IPS-NIHi7 (cell line): Measurements from ENCODE around the gene ZRSR2.
"Not testable (repeated sequence)": the region's sequence is repeated elsewhere in the genome, so short reads cannot be mapped to it uniquely, and the experiment has no call there.

Experiments
- DNase-seq: peaks from one replicate; pipeline ENCODE4 v3.0.0; 2012; ENCODE audit warnings: mixed read lengths; ENCODE audit errors: extremely low spot score

The ZRSR2 gene

DNA sequence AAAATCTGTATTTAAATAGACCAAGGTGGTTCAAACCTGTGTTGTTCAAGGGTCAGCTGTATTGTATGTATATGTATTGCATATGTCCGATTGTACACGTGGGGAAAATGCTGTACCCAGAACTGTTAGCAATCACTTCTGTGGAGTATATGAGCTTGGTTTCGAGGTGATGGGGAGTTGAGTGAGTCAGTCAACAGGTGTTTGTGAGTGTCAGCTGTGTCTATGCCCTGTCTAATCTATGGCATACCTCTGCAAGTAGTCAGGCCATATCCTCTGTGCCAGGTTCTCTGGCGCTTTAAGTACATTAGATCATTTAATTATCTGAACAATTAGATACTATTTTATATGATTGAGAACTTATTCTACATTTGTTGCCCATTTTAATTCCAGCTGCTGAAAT lies 7.4 kb downstream of the ZRSR2 start:
- no peak for DNase-seq

DNA sequence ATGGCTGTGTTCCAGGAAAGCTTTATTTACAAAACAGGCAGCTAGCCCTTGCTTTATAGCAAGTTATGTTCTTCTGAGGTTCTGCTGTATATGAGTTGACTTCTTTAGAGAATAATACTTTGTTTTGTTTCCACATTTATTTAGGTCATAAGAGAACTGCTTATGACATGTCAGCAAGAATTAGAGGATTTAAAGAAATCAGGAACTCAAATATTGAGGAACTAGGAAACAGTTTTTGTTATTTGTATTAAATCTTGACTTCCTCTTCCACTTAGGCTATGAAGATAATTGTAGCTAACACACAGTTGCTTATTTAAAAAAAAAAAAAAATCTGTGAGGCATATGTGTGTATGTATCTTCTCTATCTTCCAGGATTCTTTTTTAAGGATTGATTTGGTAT lies 14.3 kb downstream of the ZRSR2 start:
- no peak for DNase-seq

DNA sequence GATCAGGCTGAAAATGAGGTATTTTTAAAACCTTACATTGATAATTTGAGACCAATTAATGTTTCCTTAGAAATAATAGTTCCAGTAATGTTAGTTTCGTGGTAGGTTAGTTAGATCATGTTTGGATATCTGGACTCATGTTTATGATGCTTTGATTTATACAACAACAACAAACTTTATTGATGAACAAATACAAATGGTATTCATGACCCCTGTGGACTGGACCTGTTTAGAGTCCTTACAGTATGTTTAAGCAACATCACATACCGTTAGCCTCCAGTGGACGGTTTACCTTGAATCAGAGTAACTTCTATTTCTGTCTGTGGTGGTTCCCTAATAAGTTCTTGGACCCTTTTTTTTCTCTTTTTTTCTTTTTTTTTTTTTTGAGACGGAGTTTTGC lies 18.0 kb downstream of the ZRSR2 start:
- no peak for DNase-seq

DNA sequence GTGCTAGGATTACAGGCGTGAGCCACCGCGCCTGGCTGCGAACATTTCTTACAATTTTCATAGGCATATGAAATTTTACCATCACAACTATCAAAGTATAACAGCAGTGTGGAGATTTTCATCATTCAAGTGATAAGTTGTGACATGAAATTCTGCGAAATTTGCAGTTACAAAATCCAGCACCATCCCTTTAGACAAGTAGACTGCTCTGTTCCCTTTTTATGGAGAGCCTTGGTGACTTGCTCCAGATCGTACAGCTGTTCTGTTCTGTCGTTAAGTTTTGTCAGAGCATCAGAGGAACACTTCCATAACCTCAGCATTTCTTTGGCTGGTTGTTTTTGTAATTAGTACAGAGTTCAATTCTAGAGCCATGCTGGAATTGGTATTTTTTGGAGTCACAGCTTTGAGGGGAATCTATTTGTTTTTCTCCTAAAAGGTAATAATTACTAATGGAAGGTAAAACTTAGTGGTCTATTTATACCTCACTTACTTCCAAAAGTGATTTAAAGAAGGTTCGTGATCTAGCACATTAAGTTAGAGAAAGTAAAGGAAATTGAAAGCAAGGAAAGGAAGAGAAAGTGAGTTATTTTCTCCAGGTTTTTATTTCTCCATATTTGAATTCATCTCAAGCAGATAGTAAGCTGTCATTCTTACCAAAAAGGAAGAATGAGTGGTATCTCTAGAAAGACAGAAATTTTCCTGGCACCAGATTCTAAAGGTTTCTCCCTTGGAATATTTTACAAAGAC lies 22.1 kb downstream of the ZRSR2 start:
- no peak for DNase-seq

DNA sequence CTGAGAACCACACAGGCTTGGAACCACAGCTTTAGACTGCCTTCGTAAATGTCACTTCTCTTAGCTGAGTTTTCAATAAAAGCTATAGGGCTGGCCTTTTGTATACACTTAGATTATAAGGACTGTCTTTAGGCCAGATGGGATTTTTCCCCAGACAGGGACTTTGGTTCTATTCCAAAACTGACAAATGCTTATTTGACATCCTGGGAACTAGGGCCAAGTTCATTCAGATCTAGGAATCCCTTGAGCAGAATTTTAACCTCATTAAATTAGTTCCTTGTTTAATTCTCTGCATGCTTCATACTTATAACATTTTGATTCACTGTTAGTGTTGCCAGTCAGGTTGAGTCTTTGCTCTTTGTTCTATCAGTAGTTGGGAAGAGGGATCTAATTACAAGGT lies 23.1 kb downstream of the ZRSR2 start:
- no peak for DNase-seq

DNA sequence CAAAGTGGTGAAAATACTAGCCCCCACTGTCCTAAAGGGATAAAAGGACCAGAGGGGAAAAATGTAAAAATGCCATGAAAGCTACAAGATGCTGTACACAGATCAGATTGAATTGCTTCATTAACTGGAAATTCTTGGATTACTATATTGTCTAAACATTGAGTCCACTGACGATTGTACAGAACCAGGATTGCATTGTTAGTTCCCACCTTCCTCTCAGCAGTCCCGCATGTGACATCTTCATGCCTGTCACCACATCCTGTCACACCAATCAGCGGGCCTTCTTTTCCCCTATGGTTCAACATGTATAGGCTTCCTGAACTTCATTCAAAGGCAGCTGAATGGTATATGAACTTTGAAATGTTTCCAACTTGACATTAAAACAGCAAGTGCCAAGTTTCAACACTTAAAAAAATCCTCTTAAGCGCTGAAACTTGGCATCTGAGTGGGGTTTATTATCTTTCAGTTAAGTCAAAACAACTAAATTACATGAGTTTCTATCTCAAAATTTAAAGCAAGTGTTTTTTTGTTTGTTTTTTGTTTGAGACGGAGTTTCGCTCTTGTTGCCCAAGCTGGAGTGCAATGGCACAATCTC lies 24.6 kb downstream of the ZRSR2 start:
- DNase-seq: no peak

DNA sequence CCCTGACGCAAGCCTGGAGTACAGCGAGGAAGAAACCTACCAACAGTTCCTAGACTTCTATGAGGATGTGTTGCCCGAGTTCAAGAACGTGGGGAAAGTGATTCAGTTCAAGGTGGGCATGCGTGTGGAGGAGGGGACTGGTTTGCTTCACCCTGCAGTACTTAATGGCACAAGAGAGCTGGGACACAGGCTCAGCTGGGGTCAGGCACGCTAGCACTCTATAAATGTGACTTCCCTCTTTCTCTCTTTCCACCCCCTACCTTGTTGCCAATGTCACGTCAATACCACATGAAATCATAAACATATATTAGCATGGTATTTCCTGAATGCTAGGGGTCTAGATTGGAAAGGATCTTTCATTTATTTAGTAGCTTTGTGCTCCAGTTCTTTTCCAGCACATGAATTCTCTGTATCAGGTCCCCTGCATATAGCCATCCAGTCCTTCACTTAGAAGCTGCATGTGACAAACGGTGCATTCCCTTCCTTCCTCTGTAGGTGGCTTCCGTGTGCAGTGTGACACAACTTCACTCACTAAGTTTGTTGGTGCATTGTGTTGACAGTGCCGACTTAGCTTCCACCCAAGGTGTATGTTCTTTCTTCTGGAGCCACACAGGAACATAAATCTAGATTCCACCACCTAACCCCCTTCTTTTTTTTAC lies 25.6 kb downstream of the ZRSR2 start:
- peak; percentile 75 for DNase-seq

DNA sequence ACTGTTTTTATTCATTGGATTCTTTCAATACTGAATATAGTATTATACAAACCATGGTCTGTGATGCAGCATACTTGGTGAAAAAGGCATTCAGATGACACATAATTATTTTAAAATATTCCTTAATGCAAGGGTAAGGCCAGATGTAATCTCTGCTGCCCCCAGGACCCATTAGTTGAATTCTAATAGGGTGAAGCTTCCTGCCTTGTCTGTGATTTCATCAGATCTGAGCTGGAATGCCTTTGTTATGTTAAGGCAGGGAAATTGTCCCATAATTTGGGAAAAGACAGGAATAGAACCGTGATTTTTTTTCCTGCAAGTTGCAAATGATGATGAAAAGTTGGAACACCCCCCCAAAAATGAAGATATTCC lies 26.1 kb downstream of the ZRSR2 start:
- peak; percentile 35 for DNase-seq

DNA sequence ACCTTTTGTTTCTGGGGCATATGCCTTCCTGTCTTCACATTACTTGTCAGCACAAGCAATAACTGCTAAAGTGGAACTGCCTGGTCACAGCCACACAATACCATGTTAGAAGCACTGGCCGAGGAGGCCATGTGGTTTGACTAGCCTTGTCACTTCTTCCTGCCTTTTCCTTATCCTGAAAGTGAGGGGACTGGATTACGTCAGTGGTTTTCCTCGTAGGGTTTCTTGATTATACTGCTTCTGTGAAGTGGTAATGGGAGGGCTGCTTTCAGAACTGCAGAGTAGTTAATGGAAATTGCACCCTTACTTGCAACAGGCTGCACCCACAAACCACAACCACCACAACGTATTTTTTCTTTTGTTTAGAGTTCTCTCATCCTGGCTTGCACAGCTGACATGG lies 26.6 kb downstream of the ZRSR2 start:
- DNase-seq: peak; percentile 31

DNA sequence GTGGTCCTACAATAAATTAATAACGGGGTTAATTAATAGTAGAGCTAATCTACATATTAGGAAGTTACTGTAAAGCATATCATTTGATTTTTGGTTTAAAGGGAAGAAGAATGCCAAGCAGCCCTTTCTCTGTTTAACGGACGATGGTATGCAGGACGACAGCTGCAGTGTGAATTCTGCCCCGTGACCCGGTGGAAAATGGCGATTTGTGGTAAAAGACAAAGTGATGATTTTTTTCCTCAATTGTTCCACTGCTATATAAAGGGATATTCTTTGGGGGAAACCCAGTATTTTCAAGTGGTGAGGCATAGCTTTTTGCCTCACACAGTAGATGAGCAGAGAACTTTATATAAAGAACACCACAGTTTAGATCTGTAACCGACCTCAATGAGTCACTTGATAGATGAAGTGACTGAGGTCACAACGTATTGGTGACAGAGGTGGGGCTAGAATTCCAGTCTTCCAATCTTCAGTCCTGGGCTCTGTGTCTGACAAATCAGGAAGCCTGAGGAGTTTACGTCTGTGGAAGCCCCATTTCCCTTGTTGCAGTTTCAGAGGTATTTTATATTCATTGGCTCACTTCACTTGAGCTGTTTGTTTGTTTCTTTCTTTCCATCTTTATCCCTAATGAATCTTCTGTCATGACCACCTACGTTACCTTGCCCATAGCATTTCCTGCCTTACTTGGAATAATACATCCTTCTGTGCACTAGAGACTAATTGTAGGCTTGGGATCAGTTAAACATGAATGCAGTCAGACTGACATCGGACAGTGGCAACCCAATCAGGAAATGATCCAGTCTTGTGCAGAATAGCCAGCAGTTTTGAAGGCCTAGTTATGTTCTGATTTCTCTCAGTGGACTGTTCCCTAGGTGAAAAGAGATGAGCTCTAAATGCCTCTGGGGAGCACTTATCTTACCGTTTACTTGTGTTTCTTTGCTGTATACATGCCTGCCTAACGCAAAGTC lies 30.1 kb downstream of the ZRSR2 start:
- no peak for DNase-seq

DNA sequence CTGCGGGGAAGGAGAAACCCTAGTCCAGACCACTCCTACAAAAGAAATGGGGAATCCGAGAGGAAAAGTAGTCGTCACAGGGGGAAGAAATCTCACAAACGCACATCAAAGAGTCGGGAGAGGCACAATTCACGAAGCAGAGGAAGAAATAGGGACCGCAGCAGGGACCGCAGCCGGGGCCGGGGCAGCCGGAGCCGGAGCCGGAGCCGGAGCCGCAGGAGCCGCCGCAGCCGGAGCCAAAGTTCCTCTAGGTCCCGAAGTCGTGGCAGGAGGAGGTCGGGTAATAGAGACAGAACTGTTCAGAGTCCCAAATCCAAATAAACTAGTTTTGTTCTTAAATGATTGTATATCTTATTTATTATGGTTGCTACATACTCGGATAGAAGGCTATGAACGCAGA lies 32.6 kb downstream of the ZRSR2 start:
- no peak for DNase-seq

DNA sequence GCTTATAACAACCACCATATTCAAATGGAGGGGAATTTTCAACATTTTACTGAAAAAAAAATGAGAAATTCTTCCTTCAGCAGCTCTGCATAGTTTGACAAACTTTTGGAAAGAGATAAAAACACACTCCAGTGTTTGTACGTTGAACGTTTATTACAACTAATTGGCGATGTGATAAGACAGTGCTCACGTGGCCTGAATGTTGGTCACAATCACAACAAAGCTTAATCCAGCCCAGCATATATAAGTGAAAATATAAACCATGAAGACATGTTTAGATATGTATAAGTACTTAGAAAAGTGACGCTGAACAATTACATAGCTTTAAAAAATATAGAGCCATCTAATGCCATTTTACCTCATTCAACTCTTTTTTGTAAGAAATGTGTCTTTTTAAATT lies 35.7 kb downstream of the ZRSR2 start:
- DNase-seq: no peak

DNA sequence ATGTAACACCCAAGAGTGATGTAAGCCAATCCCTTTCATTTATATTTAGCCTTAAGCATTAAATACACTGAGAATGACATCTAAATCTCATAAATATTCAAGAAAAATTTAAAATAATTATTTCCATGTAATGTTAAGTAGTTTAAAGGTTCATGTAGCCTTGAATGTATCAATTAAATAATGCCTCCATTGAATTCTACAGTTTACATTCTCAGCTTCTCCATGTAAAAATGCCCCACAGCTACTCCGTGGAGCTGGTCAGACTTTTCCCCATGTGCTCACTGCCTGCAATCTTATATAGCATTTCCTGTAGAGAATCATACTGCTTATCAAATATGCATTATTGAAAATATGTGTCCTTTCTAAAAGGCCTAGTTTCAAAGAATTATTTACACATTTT lies 38.9 kb downstream of the ZRSR2 start:
- no peak for DNase-seq

DNA sequence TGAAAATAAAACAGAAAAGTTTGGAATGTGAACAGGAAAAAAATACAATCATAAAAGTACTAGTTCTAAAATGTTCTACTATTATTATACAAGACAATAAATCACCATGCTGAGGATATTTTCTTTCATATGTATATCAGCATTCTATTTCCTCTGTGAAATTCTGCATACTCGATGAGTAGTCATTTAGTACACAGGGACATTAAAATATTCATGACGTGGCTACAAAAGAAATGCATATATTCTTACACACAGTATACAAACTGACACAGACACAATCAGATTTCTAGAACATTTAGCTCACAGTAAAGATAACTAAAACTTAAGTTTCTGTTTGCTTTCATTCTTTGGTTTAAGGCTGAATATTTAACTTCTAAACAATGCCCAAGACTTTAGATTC lies 41.1 kb downstream of the ZRSR2 start:
- not testable (repeated sequence) for DNase-seq

DNA sequence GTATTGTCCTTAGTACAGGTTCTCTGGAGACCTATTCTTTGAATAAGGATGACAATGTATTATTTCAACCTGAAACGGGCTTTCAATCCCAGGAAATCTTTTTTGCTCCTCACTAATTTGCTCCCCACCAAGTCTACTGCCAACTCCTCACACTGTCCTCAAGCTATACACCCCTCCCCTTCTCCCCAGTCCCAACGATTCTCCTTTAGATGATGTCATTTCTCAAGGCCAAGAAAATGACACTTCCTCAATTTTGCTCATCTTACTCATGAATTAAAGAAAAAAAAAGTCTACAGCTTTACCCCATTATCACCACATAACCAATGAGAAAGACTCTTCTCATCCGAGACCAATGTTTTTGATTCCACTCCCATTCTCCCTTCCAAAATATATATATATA lies 43.8 kb downstream of the ZRSR2 start:
- DNase-seq: no peak

DNA sequence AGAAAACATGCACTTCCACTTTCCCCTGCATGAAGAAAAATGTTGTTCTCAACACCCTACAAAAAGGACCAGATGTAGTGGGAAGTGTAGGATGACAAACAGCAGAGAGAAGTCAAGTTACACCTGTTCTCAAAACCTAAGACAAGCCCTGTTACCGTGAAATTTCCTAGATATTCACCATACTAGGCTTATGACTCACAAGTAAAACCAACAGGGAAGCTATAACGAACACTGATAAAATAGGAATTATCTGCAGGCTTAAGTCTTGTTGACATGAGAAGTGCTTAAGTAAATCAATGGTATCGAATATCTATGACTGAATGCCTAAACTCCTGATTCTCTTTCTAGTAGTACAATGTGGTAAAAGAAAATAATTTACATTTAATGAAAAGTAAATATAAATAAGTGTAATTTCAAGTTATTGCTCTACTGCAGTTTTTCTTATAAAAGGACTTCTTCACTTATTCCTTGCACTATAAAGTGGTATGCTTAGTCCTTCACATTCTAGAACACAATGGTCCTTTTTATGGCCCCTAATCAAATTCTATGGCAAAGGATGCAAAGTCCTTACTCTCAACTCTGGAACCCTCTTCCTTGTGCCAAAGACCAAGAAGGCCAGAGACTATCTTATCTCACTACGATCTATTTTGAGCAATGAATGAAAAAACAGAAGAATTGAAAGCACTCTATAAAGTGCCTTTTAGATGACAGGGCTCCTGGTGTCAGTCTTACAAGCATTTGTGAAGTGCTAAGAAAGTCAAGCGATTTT lies 44.7 kb downstream of the ZRSR2 start:
- DNase-seq: no peak

DNA sequence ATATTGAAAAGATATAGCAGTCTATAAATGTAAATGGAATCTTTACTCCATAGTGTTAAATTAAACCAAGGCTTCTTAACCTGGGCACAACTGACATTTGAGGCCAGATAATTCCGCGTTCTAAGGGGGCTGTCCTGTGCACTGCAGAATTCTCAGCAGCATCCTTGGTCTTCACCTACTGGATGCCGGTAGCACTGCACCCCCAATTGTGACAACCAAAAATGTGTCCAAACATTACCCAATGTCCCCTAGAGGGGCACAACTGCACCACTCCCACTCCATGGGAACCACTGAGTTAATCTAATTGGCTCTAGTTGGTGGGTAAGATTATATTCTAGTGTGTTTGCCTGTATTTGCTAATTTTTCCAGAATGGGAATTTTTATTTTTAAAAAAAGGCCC lies 47.7 kb downstream of the ZRSR2 start:
- DNase-seq: peak; percentile 47

DNA sequence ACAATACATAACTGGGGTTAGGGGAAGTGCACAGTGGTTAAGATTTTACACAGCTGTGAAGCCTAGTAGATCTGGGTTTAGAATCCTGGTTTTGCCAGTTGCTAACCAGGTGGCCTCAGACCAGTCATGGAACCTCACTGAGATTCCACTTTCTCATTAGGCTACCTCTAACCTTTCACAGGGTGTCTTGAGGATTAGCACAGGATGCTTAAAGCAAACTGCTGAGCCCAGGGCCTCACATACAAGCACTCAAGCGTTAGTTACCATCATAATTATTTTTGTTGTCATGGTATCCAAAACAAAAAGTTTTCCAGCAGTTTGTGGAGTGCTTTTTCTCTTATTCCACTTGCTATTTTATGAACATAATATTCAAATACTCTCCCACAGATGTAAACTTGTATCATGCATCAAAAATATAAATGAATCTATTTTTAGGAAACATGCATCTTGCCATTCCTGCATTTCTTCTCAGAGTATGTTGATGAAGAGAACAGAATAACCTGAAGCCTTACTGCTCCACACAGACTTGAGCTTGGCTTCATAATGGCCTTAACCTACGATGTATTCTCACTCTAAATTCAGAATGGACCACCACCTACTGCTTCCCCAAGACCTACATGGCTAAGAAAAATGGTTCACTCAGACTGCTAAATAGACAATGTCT lies 51.7 kb downstream of the ZRSR2 start:
- no peak for DNase-seq

DNA sequence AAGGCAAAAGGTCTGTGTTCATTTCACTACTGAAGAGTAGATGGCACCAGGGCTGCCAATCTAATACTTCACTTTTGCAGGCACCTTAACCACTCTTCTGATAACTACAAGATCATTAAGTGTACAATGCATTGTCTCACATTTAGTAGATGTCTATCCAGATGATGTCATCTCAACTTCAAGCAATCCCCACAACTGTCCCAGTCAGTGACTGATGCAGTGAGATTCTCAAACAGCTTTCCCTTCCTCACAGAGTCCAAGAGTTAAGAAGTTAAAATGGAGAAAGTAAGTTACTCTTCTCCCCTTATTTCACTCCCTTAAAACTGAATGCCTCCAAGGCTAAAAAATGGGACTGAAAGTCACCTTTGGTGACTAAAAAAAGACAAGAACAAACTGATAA lies 53.7 kb downstream of the ZRSR2 start:
- no peak for DNase-seq

DNA sequence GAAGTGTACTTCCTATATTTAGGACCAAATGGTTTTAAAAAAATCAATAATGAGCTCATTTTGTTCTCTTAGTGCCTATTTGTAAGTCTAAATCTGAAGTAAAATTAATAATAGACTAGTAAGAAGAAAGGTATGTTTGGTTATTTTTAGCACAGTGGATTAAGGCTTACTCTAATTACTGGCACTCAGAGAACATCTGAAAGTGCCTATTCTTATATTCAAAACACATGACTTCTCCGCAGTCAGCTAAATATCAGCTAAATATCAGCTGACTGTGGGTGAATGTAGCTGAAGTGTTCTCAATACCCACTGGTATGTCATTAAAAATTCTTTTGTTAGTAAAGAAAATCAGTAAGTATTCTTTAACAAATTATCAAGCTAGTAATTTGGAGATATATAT lies 58.3 kb downstream of the ZRSR2 start:
- no peak for DNase-seq

DNA sequence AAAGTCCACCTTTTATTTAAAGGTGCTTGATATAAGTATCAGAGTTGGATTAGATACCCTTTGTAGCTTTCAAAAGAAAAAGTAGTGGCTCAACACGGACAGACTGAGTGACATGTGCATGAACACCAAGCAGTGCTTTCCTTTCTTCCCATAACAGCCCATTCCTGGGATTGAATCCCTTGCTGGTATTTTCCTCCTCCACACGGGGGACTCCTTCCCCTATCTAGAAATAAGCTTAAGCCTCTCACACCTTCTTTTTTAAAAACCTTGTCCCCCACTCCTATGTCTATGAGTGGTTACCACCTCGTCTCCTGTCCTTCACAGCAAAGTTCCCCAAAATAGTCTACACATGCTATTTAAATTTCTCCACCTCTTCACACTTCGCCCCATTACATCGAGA lies 59.3 kb downstream of the ZRSR2 start:
- peak; percentile 46 for DNase-seq
